Activated T-cell treated with anti-CD3 and anti-CD28 coated beads, Interleukin-2, amount 50 U/mL, for 24 hours (primary cell): Measurements from ENCODE around the gene ZNF652.
"Not testable (repeated sequence)": the region's sequence is repeated elsewhere in the genome, so short reads cannot be mapped to it uniquely, and the experiment has no call there.

ENCODE experiments used
- DNase-seq: peaks from one replicate; pipeline ENCODE4 v3.0.0-alpha.2; 2020
- H3K27ac Mint-ChIP-seq: 2 replicates; pipeline ENCODE4 v1.8.0; 2020; ENCODE audit warnings: mild to moderate bottlenecking, mixed read lengths
- H3K27me3 Mint-ChIP-seq: 2 replicates; pipeline ENCODE4 v1.8.0; 2020; ENCODE audit warnings: mixed read lengths
- H3K36me3 Mint-ChIP-seq: 2 replicates; pipeline ENCODE4 v1.8.0; 2020; ENCODE audit warnings: low read depth, mixed read lengths
- H3K4me1 Mint-ChIP-seq: 2 replicates; pipeline ENCODE4 v1.8.0; 2020; ENCODE audit warnings: low read depth, mixed read lengths
- H3K4me3 Mint-ChIP-seq: 2 replicates; pipeline ENCODE4 v1.8.0; 2020; ENCODE audit warnings: mild to moderate bottlenecking, moderate library complexity, mixed read lengths
- H3K9me3 Mint-ChIP-seq: 2 replicates; pipeline ENCODE4 v1.8.0; 2020; ENCODE audit warnings: mixed read lengths

Gene ZNF652

GRCh38 chr17:49373115-49373514 lies 11.1 kb upstream of the ZNF652 start:
- Mint-ChIP-seq H3K27ac (no peak overlapping the region), H3K36me3 (no peaks in the 10 kb centered on the region), H3K4me1 (no peaks in the 10 kb centered on the region), H3K9me3 (no peaks in the 10 kb centered on the region), H3K27me3 (no peaks in the 10 kb centered on the region), H3K4me3 (no peak overlapping the region)
- DNase-seq: no peak

- no peaks in the 10 kb centered on the region for H3K9me3 Mint-ChIP-seq
- H3K27me3 Mint-ChIP-seq: no peaks in the 10 kb centered on the region
- no peaks in the 10 kb centered on the region for H3K36me3 Mint-ChIP-seq
- H3K27ac Mint-ChIP-seq: no peak overlapping the region
- H3K4me1 Mint-ChIP-seq: no peaks in the 10 kb centered on the region
- H3K4me3 Mint-ChIP-seq: no peak overlapping the region
- DNase-seq: no peak
Measured at GRCh38 chr17:49372425-49372824, 10.4 kb upstream of the ZNF652 start.

GRCh38 chr17:49370971-49371834 lies 9.2 kb upstream of the ZNF652 start:
- Mint-ChIP-seq H3K4me1 (no peaks in the 10 kb centered on the region), H3K36me3 (no peaks in the 10 kb centered on the region), H3K9me3 (no peaks in the 10 kb centered on the region), H3K27me3 (no peaks in the 10 kb centered on the region), H3K4me3 (no peak overlapping the region), H3K27ac (no peak overlapping the region)
- no peak for DNase-seq

GRCh38 chr17:49369760-49370159 lies 7.7 kb upstream of the ZNF652 start:
- Mint-ChIP-seq H3K27ac (no peak overlapping the region), H3K4me3 (no peak overlapping the region), H3K27me3 (no peaks in the 10 kb centered on the region), H3K9me3 (no peaks in the 10 kb centered on the region), H3K36me3 (no peaks in the 10 kb centered on the region), H3K4me1 (peaks cover 9% of the 10 kb centered on the region)
- DNase-seq: no peak

GRCh38 chr17:49369089-49369488 lies 7.0 kb upstream of the ZNF652 start:
- Mint-ChIP-seq H3K9me3 (no peaks in the 10 kb centered on the region), H3K27ac (no peak overlapping the region), H3K36me3 (no peaks in the 10 kb centered on the region), H3K4me3 (no peak overlapping the region), H3K27me3 (no peaks in the 10 kb centered on the region), H3K4me1 (peaks cover 9% of the 10 kb centered on the region)
- DNase-seq: no peak

- H3K4me1 Mint-ChIP-seq: peaks cover 22% of the 10 kb centered on the region
- no peak overlapping the region for H3K4me3 Mint-ChIP-seq
- DNase-seq: no peak
- H3K9me3 Mint-ChIP-seq: no peaks in the 10 kb centered on the region
- H3K27ac Mint-ChIP-seq: no peak overlapping the region
- H3K27me3 Mint-ChIP-seq: no peaks in the 10 kb centered on the region
- H3K36me3 Mint-ChIP-seq: peaks cover 5% of the 10 kb centered on the region
Measured at GRCh38 chr17:49365667-49366066, 3.6 kb upstream of the ZNF652 start.

- H3K9me3 Mint-ChIP-seq, H3K27me3 Mint-ChIP-seq, H3K4me3 Mint-ChIP-seq, DNase-seq, H3K36me3 Mint-ChIP-seq, H3K27ac Mint-ChIP-seq: not testable (repeated sequence)
- H3K4me1 Mint-ChIP-seq: peaks cover 27% of the 10 kb centered on the region
Measured at GRCh38 chr17:49365126-49365525, 3.1 kb upstream of the ZNF652 start.

- H3K27ac Mint-ChIP-seq: no peak overlapping the region
- H3K27me3 Mint-ChIP-seq: no peaks in the 10 kb centered on the region
- peaks cover 37% of the 10 kb centered on the region for H3K4me1 Mint-ChIP-seq
- H3K4me3 Mint-ChIP-seq: no peak overlapping the region
- DNase-seq: no peak
- H3K9me3 Mint-ChIP-seq: no peaks in the 10 kb centered on the region
- H3K36me3 Mint-ChIP-seq: peaks cover 5% of the 10 kb centered on the region
Measured at GRCh38 chr17:49364119-49364518, 2.1 kb upstream of the ZNF652 start.

- no peak for DNase-seq
- Mint-ChIP-seq H3K27ac (no peak overlapping the region), H3K4me1 (peaks cover 46% of the 10 kb centered on the region), H3K9me3 (no peaks in the 10 kb centered on the region), H3K36me3 (peaks cover 5% of the 10 kb centered on the region), H3K4me3 (peak overlapping the region; percentile 73), H3K27me3 (no peaks in the 10 kb centered on the region)
Measured at GRCh38 chr17:49363251-49363650, 1.2 kb upstream of the ZNF652 start.

- Mint-ChIP-seq H3K9me3 (no peaks in the 10 kb centered on the region), H3K27me3 (no peaks in the 10 kb centered on the region)
Measured at GRCh38 chr17:49362723-49363117, 670 bp upstream of the ZNF652 start.

GRCh38 chr17:49361129-49361901 lies 735 bp downstream of the ZNF652 start:
- Mint-ChIP-seq H3K36me3 (peaks cover 5% of the 10 kb centered on the region), H3K27ac (peak overlapping the region; percentile 95), H3K27me3 (no peaks in the 10 kb centered on the region), H3K4me3 (peak overlapping the region; percentile 88), H3K9me3 (no peaks in the 10 kb centered on the region), H3K4me1 (peaks cover 61% of the 10 kb centered on the region)
- peak; percentile 79 for DNase-seq

More at GRCh38 chr17:49362723-49363117, 670 bp upstream of the ZNF652 start:
- H3K4me1 Mint-ChIP-seq: peaks cover 51% of the 10 kb centered on the region
- H3K27ac Mint-ChIP-seq: peak overlapping the region; percentile 62
- peaks cover 5% of the 10 kb centered on the region for H3K36me3 Mint-ChIP-seq
- H3K4me3 Mint-ChIP-seq: peak overlapping the region; percentile 73
- DNase-seq: no peak

- H3K27me3 Mint-ChIP-seq: no peaks in the 10 kb centered on the region
Measured at GRCh38 chr17:49360796-49361128, 1.3 kb downstream of the ZNF652 start.

GRCh38 chr17:49359990-49360795 lies 1.9 kb downstream of the ZNF652 start:
- Mint-ChIP-seq H3K36me3 (peaks cover 5% of the 10 kb centered on the region), H3K4me1 (peaks cover 56% of the 10 kb centered on the region), H3K4me3 (peak overlapping the region; percentile 88), H3K27me3 (no peaks in the 10 kb centered on the region), H3K9me3 (no peaks in the 10 kb centered on the region), H3K27ac (peak overlapping the region; percentile 95)
- no peak for DNase-seq

More at GRCh38 chr17:49360796-49361128, 1.3 kb downstream of the ZNF652 start:
- Mint-ChIP-seq H3K36me3 (peaks cover 5% of the 10 kb centered on the region), H3K4me3 (peak overlapping the region; percentile 88), H3K4me1 (peaks cover 61% of the 10 kb centered on the region), H3K27ac (peak overlapping the region; percentile 95), H3K9me3 (no peaks in the 10 kb centered on the region)
- DNase-seq: no peak

- Mint-ChIP-seq H3K36me3 (peaks cover 5% of the 10 kb centered on the region), H3K27me3 (no peaks in the 10 kb centered on the region), H3K4me1 (peaks cover 58% of the 10 kb centered on the region), H3K4me3 (peak overlapping the region; percentile 49), H3K9me3 (no peaks in the 10 kb centered on the region), H3K27ac (peak overlapping the region; percentile 83)
- DNase-seq: no peak
Measured at GRCh38 chr17:49358641-49359247, 3.3 kb downstream of the ZNF652 start.
